KMS-11 (cell line): ENCODE results near the gene TAF1C.

Experiments used
- H2AFZ ChIP-seq: fragments of 200-600 bp; sonication (generic); 2 replicates; pipeline ENCODE4 v1.6.1; 2016; ENCODE audit warnings: antibody characterized with exemption, mixed run types, low read depth
- H3K27ac ChIP-seq: fragments of 200-600 bp; sonication (generic); 2 replicates; pipeline ENCODE4 v1.6.1; 2016; ENCODE audit warnings: mild to moderate bottlenecking, mixed run types
- H3K27me3 ChIP-seq: fragments of 200-600 bp; sonication (generic); 2 replicates; pipeline ENCODE4 v1.6.1; 2017; ENCODE audit warnings: mild to moderate bottlenecking, low read depth, mixed run types, moderate library complexity; ENCODE audit not compliant: insufficient read depth
- H3K36me3 ChIP-seq: fragments of 200-600 bp; sonication (generic); 2 replicates; pipeline ENCODE4 v1.6.1; 2017; ENCODE audit warnings: mild to moderate bottlenecking, mixed run types; ENCODE audit not compliant: insufficient read depth
- H3K4me1 ChIP-seq: fragments of 200-600 bp; sonication (generic); 2 replicates; pipeline ENCODE4 v1.6.1; 2016; ENCODE audit warnings: mild to moderate bottlenecking, low read depth, mixed run types; ENCODE audit not compliant: poor library complexity, severe bottlenecking
- H3K4me2 ChIP-seq: fragments of 200-600 bp; sonication (generic); 2 replicates; pipeline ENCODE4 v1.7.0; 2016; ENCODE audit warnings: mild to moderate bottlenecking, mixed run types
- H3K4me3 ChIP-seq: fragments of 200-600 bp; sonication (generic); IDR thresholded peaks from 2 replicates; pipeline ENCODE4 v1.6.1; 2017; ENCODE audit warnings: low read depth, low read length, mixed read lengths; ENCODE audit not compliant: insufficient read depth
- H3K79me2 ChIP-seq: fragments of 200-600 bp; sonication (generic); 2 replicates; pipeline ENCODE4 v1.6.1; 2016; ENCODE audit warnings: low read depth, mixed run types; ENCODE audit not compliant: insufficient read depth
- H3K9ac ChIP-seq: fragments of 200-600 bp; sonication (generic); 2 replicates; pipeline ENCODE4 v1.6.1; 2016; ENCODE audit warnings: mild to moderate bottlenecking, mixed run types
- H4K20me1 ChIP-seq: fragments of 200-600 bp; sonication (generic); 2 replicates; pipeline ENCODE4 v1.6.1; 2016; ENCODE audit warnings: mild to moderate bottlenecking, mixed run types; ENCODE audit not compliant: insufficient read depth
- TF ChIP-seq, protein P1 (sequence below): fragments of 200-600 bp; sonication (generic); conservative IDR thresholded peaks from 2 replicates; pipeline ENCODE4 v1.6.1; 2017; ENCODE audit warnings: low read depth, mild to moderate bottlenecking, antibody characterized with exemption, low read length, moderate library complexity, mixed read lengths

The TAF1C gene, protein sequence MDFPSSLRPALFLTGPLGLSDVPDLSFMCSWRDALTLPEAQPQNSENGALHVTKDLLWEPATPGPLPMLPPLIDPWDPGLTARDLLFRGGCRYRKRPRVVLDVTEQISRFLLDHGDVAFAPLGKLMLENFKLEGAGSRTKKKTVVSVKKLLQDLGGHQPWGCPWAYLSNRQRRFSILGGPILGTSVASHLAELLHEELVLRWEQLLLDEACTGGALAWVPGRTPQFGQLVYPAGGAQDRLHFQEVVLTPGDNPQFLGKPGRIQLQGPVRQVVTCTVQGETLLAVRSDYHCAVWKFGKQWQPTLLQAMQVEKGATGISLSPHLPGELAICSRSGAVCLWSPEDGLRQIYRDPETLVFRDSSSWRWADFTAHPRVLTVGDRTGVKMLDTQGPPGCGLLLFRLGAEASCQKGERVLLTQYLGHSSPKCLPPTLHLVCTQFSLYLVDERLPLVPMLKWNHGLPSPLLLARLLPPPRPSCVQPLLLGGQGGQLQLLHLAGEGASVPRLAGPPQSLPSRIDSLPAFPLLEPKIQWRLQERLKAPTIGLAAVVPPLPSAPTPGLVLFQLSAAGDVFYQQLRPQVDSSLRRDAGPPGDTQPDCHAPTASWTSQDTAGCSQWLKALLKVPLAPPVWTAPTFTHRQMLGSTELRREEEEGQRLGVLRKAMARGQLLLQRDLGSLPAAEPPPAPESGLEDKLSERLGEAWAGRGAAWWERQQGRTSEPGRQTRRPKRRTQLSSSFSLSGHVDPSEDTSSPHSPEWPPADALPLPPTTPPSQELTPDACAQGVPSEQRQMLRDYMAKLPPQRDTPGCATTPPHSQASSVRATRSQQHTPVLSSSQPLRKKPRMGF

DNA sequence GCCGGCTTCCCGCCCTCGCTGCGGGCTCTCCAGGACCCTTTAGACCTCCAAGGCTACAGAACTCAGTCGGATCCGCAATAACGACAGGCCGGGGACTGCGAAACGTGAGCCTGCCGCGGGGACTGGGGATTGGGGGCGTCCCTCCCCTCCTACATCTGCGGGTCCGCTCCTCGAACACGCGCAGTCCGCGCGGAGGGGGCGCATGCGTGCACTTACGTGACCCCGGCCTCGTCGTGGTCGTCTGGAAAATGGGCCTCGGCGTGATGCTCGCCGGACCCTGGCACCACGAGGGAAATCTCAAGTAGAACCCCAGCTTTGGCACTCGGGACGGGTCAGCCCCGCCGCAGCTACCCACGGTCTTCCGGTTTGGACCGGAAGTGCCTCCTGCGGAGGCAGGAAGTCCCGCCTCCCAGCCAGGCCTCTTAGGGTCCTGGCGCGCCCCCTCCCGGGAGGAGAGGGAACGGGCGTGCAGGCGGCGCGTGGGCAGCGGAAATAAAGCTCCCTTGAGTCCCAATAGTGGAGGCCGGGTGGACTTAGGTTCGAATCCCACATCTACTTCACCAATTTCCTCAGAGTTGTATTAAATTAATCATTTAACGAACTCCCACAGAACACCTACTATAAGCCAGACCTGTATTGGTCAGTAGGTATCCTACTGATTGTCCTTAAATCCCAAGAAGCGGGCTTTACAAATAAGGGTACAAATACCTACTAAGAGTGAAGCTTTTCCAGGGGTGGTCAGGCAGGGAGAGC, at the start of gene TAF1C:
Gene TAF1C (minus strand): TSS at position 373 of the 753 bp plus-strand sequence. CDS start 2,069 bp downstream, outside the sequence.
- Histone ChIP-seq H3K4me2 (peak within 1 kb of the TSS; percentile 97), H3K36me3 (no peaks in the 10 kb centered on the region), H3K79me2 (peaks cover 19% of the 10 kb centered on the region), H3K4me1 (peaks cover 8% of the 10 kb centered on the region), H3K4me3 (no peak within 1 kb of the TSS), H3K27me3 (no peaks in the 10 kb centered on the region; the same call in 1 of the 2 replicates), H4K20me1 (no peaks in the 10 kb centered on the region), H3K9ac (peak within 1 kb of the TSS; percentile 81), H2AFZ (peak within 1 kb of the TSS; percentile 96), H3K27ac (peak within 1 kb of the TSS; percentile 31)
- TF ChIP-seq, protein P1, sequence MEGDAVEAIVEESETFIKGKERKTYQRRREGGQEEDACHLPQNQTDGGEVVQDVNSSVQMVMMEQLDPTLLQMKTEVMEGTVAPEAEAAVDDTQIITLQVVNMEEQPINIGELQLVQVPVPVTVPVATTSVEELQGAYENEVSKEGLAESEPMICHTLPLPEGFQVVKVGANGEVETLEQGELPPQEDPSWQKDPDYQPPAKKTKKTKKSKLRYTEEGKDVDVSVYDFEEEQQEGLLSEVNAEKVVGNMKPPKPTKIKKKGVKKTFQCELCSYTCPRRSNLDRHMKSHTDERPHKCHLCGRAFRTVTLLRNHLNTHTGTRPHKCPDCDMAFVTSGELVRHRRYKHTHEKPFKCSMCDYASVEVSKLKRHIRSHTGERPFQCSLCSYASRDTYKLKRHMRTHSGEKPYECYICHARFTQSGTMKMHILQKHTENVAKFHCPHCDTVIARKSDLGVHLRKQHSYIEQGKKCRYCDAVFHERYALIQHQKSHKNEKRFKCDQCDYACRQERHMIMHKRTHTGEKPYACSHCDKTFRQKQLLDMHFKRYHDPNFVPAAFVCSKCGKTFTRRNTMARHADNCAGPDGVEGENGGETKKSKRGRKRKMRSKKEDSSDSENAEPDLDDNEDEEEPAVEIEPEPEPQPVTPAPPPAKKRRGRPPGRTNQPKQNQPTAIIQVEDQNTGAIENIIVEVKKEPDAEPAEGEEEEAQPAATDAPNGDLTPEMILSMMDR: peak; percentile 93

GRCh38 chr16:84234321-84235241, 47.7 kb upstream of the TAF1C start:
- no peak overlapping the region for H3K27ac ChIP-seq
- H4K20me1 ChIP-seq: no peaks in the 10 kb centered on the region
- peaks cover 86% of the 10 kb centered on the region for H3K27me3 ChIP-seq
- H3K4me2 ChIP-seq: no peak overlapping the region
- H2AFZ ChIP-seq: no peak overlapping the region
- no peaks in the 10 kb centered on the region for H3K36me3 ChIP-seq
- TF ChIP-seq, protein P1: no peak
- no peaks in the 10 kb centered on the region for H3K79me2 ChIP-seq
- no peak overlapping the region for H3K9ac ChIP-seq
- no peak overlapping the region for H3K4me3 ChIP-seq
- H3K4me1 ChIP-seq: no peaks in the 10 kb centered on the region

DNA sequence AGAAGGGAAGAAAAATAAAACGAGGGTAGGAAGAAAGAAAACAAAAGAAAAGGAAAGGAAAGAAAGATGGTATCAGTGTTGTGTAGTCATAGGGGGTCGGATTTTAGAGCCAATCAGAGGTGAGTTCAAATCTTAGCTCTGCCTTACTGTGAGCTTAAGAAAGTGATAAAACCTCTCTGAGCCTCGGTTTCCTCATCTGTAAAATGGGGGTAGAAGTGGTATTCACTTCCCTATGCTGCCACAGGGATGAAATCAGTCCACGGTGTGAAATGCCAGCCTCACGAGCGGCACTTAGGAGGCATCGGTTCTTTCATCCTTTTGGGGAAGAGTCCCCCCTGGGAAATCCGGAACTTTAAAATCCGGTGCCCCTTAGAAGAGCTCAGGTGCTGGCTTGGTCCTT, 46.9 kb upstream of the TAF1C start:
- Histone ChIP-seq H4K20me1 (no peaks in the 10 kb centered on the region), H3K4me2 (no peak overlapping the region), H3K79me2 (no peaks in the 10 kb centered on the region), H2AFZ (no peak overlapping the region), H3K9ac (no peak overlapping the region), H3K4me1 (no peaks in the 10 kb centered on the region), H3K4me3 (no peak overlapping the region), H3K27ac (no peak overlapping the region), H3K36me3 (no peaks in the 10 kb centered on the region), H3K27me3 (peaks cover 86% of the 10 kb centered on the region)
- TF ChIP-seq, protein P1: no peak
